NCI-H2196 treated with DMSO at 0.1 percent for 48 hours (cell line): ENCODE measurements around the gene MAPKAP1.

Experiments used
- DNase-seq: peaks from one replicate; lab custom pipeline; 2025; ENCODE audit not compliant: unreplicated experiment; lab: John Stamatoyannopoulos, UW

MAPKAP1 gene

DNA sequence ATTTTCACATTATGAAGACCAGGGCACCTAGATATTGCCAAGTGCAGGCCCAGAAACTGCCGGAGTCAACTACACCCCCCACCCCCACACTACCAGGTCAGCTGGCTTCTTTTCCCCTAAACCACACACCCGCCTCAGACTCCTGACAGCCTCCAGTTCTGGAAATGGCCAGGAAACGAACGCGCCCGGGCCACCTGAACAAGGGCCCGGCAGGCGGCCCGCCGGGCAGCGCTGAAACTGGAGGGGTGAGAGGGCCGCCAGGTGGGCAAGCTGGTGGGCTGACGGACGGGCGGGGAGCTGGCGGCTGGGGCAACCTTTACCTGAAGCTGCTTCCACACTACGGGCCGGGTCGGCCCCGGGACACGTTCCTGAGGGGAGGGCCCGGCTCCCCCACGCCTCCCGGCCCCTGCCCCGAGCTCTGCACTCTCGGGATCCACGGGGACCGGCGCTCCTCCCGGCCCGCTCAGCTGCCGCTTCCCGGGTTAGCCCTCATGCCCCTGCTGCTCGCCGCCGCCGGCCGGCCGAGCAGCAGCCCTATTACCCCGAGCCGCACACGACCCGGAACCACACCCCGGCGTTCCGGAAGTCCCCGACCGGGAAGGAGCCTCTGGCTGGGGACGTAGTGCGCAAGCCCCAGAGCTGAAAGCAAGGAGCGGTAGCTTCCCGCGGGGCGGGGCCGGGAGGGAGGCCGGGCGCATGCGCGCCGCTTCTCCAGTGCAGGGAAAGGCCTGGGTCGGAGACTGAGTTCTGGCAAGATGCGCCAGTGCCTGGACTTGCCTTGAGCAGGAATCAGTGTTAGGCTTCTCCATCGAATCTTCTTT is at the start of gene MAPKAP1:
TSS of gene MAPKAP1 (minus strand) at position 558 of the 821 bp plus-strand sequence. CDS start 34,634 bp downstream, outside the sequence.
- peak; percentile 92 for DNase-seq

GRCh38 chr9:125756518-125756917 is 49.5 kb upstream of the MAPKAP1 start:
- no peak for DNase-seq

- DNase-seq, result no peak
Observed at GRCh38 chr9:125755340-125755739, 48.3 kb upstream of the MAPKAP1 start.

DNA sequence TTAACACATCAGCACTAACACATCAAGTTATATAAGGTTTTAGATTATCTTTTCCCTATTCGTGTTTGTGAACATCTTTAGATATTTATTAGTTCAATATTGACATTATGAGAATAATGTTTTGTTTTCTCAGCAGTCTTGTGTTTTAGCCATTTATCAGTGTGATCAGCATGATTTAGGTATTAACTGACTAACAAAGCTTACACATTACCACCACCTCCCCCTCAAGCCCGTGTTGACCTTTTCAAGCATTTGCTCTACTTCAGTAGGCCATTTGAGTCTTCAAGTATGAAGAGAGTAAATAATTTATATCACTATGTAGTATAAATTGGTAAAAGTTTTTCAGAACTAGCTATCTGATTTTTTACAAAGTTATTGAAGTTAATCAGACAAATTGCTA is 47.1 kb upstream of the MAPKAP1 start:
- DNase-seq, result no peak

- DNase-seq, result no peak
Observed at GRCh38 chr9:125752070-125752628, 45.1 kb upstream of the MAPKAP1 start.

GRCh38 chr9:125750627-125751011 is 43.6 kb upstream of the MAPKAP1 start:
- DNase-seq, result no peak

DNA sequence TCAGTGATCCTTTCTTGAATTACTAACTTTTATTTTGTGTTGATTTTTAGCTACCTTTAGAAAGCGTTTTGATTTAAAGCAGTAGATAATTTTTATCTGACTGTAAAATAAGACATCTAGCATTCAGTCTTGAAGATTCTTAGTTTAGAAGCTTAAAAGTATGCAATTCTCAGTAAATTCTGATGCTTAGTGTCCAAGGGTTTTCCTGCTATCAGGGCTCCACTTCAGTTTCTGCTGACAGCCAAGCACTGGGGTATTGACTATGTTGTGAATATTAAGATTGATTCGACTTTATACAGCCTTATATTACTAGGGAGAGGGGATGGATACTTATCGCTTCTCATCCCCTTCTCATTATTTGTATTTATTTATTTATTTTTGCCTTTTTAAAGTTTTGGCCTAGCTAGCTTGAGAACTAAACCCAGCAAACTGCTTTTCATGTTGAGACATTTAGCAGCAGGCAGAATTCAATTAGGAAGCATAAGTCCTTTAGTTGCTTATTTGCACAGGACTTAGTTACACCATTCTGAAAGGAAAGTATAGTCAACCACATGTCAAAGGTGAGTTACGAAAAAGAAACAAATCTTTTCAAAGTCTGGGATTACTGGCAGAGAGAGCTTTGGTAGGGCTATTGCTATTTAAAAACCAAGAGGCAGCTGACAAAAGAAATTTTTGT is 43.1 kb upstream of the MAPKAP1 start:
- DNase-seq, result peak; percentile 20

GRCh38 chr9:125749287-125749935 is 42.4 kb upstream of the MAPKAP1 start:
- DNase-seq, result no peak

DNA sequence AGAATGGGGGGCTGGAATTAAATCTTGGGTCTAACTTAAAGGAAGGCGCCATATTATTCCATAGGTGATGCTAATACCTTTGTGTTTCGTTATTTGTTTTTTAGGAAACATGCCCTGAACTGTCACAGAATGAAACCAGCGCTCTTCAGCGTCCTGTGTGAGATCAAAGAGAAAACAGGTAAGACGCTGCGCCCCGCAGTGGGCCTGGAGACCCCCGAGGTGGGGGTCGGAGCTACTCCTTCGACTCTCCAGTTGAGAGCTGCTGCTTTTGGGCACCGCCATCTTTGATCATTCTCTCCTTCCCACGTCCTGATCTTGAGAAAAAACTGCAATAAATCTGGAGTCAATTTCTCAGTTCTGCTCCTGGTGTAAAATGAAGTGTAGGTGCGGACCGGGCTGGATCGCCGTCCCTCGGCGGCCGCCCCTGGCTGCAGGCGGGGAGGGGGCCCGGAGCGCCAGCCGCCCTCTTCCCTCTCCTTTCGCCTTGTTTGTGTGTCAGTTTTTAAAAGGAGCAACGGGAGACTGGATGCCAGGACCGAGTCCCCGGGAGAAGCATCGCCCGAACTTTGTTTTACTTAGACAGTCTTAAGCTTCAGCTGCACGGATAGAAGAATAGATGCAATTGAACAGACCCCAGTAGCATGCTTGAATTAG is 41.6 kb upstream of the MAPKAP1 start:
- DNase-seq, result no peak

DNA sequence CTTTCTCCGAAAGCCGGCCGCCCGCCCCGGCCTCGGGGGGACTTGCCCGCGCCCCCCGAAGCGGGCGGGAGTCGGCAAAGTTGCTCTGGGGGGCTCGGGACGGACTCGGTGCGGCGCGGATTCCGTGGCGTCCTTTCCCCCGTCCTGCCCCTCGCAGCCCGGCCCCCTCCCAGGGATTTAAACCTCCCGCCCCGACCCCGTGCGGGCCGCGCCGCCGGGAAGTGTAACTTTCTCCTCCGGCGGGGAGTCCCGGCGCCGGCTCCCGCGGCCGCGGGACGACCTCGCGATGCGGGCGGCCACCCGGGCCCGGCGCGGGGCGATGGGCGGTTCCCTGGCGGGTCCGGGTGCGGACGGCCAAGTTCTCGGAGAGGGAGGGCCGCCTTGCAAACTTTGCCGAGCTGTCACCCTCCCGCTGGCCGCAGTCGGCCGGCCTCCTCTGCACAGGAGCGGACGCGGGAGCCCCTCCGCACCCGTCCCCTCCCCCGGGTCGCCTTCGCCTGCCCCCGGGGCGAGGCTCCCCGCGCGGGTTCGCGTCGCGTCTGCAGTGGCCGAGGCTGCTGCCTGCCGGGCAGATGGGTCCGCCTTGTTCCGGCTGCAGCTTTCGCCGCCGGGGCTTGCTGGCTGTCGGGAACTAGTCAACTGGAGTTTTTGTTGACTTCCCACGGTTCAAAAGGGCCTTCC is 40.9 kb upstream of the MAPKAP1 start:
- DNase-seq, result no peak

- peak; percentile 23 for DNase-seq
Observed at GRCh38 chr9:125747053-125747764, 40.2 kb upstream of the MAPKAP1 start, which contains the start of gene PBX3. Gene PBX3 (plus strand): TSS chr9:125747373.

- DNase-seq, result no peak
Observed at GRCh38 chr9:125746774-125747052, 39.7 kb upstream of the MAPKAP1 start.

- DNase-seq, result peak; percentile 98
Observed at GRCh38 chr9:125746017-125746773, 39.2 kb upstream of the MAPKAP1 start.

DNA sequence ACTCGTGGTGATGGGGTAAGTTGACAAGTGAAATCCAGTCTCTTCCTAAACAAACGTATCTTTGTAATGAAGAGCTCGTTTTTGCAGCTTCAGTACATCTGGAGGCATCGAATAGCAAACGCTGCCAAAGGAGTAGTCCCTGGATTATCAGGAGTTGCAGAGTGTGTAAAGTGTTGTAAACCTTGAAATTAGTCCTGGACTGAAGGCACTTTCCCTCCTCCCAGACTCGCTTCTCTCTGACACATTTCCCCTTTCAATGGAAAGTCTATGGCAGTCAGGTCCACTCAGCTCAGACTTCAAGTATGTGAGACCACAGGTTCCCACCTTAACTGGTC is 38.6 kb upstream of the MAPKAP1 start:
- DNase-seq, result no peak

GRCh38 chr9:125745018-125745417 is 38.0 kb upstream of the MAPKAP1 start:
- no peak for DNase-seq

GRCh38 chr9:125744616-125745015 is 37.6 kb upstream of the MAPKAP1 start:
- DNase-seq, result no peak

GRCh38 chr9:125743682-125744428 is 36.8 kb upstream of the MAPKAP1 start:
- no peak for DNase-seq

- no peak for DNase-seq
Observed at GRCh38 chr9:125742657-125743056, 35.6 kb upstream of the MAPKAP1 start.

DNA sequence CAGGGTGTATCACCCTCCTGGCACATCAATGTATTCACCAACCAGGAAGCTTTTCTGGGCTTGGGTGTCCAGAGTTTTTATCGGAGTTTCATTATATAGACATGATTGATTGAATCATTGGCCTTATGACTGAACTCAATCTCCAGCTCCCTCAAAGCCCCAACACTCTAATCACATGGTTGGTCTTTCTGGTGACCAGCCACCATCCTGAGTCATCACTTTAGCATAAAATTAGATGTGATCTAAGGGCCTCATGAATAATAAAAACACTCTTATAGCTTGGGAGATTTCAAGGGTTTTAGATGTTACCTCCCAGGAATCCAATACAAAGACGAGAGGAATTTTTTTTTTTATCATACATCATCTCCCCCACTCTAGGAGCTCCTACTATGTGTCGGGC is 32.4 kb upstream of the MAPKAP1 start:
- DNase-seq, result no peak
